Neural progenitor cell (in vitro differentiated cells): ENCODE data around the gene CREBL2.
"Not testable (repeated sequence)": the region's sequence is repeated elsewhere in the genome, so short reads cannot be mapped to it uniquely, and the experiment has no call there.

Experiments used
- EZH2 ChIP-seq: fragments of 200-600 bp; sonication (generic); IDR thresholded peaks from 2 replicates; pipeline ENCODE4 v1.6.1; 2017; ENCODE audit warnings: antibody characterized with exemption, mild to moderate bottlenecking, moderate library complexity
- EZH2phosphoT487 ChIP-seq: fragments of 200-600 bp; sonication (generic); IDR thresholded peaks from 2 replicates; pipeline ENCODE4 v1.6.1; 2017; ENCODE audit warnings: antibody characterized with exemption
- TF ChIP-seq, protein P1 (sequence below): fragments of 200-600 bp; sonication (generic); IDR thresholded peaks from 2 replicates; pipeline ENCODE4 v1.5.1; 2017; ENCODE audit warnings: antibody characterized with exemption, mild to moderate bottlenecking

- not testable (repeated sequence) for TF ChIP-seq EZH2phosphoT487, EZH2
- TF ChIP-seq, protein P1, sequence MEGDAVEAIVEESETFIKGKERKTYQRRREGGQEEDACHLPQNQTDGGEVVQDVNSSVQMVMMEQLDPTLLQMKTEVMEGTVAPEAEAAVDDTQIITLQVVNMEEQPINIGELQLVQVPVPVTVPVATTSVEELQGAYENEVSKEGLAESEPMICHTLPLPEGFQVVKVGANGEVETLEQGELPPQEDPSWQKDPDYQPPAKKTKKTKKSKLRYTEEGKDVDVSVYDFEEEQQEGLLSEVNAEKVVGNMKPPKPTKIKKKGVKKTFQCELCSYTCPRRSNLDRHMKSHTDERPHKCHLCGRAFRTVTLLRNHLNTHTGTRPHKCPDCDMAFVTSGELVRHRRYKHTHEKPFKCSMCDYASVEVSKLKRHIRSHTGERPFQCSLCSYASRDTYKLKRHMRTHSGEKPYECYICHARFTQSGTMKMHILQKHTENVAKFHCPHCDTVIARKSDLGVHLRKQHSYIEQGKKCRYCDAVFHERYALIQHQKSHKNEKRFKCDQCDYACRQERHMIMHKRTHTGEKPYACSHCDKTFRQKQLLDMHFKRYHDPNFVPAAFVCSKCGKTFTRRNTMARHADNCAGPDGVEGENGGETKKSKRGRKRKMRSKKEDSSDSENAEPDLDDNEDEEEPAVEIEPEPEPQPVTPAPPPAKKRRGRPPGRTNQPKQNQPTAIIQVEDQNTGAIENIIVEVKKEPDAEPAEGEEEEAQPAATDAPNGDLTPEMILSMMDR: not testable (repeated sequence)
Measured at GRCh38 chr12:12652704-12653103, 41.0 kb downstream of the CREBL2 start.
